Measurements from ENCODE around the gene DENND4C. TPM values are rescaled to one million over a fixed set of nuclear protein-coding genes. Genes with fewer than 3 reads are reported as not detected.
A peak's percentile ranks its signal among the peaks of the same experiment; 100 is the strongest.

DENND4C gene
- total RNA-seq (2021) (21.0 to 22.6 TPM (median 21.7 TPM) in 3 replicates), Bru-seq, nascent RNA (percentile 76 among the genes with signal in this experiment)
- long read RNA-seq, experiment 1, full-length matches to known transcripts = 30 of 56 reads
- long read RNA-seq, experiment 1, partial matches to known transcripts = 15 of 56 reads
- long read RNA-seq, experiment 1, other reads (novel, unspliced or antisense) = 11 of 56 reads
- long read RNA-seq, experiment 2, partial matches to known transcripts = 16 of 22 reads
- long read RNA-seq, experiment 2, other reads (novel, unspliced or antisense) = 6 of 22 reads
- long read RNA-seq, experiment 3, partial matches to known transcripts = 1 of 2 reads
- long read RNA-seq, experiment 3, other reads (novel, unspliced or antisense) = 1 of 2 reads

GRCh38 chr9:19230355-19231125 is at the start of gene DENND4C:
Gene DENND4C (plus strand): TSS chr9:19230693. CDS start chr9:19276175, 45,482 bp downstream.
- Mint-ChIP-seq H3K4me3 (peak within 1 kb of the TSS; percentile 87), H3K27ac (peak within 1 kb of the TSS; percentile 99), H3K4me1 (peaks cover 14% of the 10 kb centered on the region)
- 0 out of 2 replicates have a peak, but pooled peaks have one; percentile 36 for TF ChIP-seq CBFB (CRISPR knock-in tag; IDR thresholded peaks at IDR 0.05; ENCODE audit: low read depth)
- TF ChIP-seq PREB (CRISPR knock-in tag; IDR thresholded peaks at IDR 0.05; ENCODE audit: borderline replicate concordance) = 0 out of 2 replicates have a peak, but pooled peaks have one; percentile 70
- TF ChIP-seq MYBL2 (CRISPR knock-in tag; IDR thresholded peaks at IDR 0.05) = no peak
- peak; percentile 87; the same call in 1 of the 2 replicates for TF ChIP-seq KAT7 (CRISPR knock-in tag; IDR thresholded peaks at IDR 0.05; ENCODE audit: borderline replicate concordance)
- TF ChIP-seq ZNF317 (CRISPR knock-in tag; IDR thresholded peaks at IDR 0.05; ENCODE audit: borderline replicate concordance, low read depth) = peak; percentile 20; the same call in 1 of the 2 replicates
- 0 out of 2 replicates have a peak, but pooled peaks have one; percentile 33 for TF ChIP-seq SMAD3 (CRISPR knock-in tag; IDR thresholded peaks at IDR 0.05; ENCODE audit: borderline replicate concordance)
- TF ChIP-seq MAX (CRISPR knock-in tag; IDR thresholded peaks at IDR 0.05) = peak; percentile 64; the same call in 1 of the 2 replicates
- TF ChIP-seq MXD4 (CRISPR knock-in tag; IDR thresholded peaks at IDR 0.05; ENCODE audit: borderline replicate concordance) = no peak
- TF ChIP-seq ATF1 (CRISPR knock-in tag; IDR thresholded peaks at IDR 0.05) = 0 out of 2 replicates have a peak, but pooled peaks have one; percentile 29
- TF ChIP-seq FOXP1 (CRISPR knock-in tag; IDR thresholded peaks at IDR 0.05; ENCODE audit: borderline replicate concordance) = peak; percentile 82
- peak; percentile 58; the same call in 1 of the 2 replicates for TF ChIP-seq E2F5 (CRISPR knock-in tag; IDR thresholded peaks at IDR 0.05)
- peak; percentile 49; the same call in 1 of the 2 replicates for TF ChIP-seq USF1 (CRISPR knock-in tag; IDR thresholded peaks at IDR 0.05)
- TF ChIP-seq PRDM15 (CRISPR knock-in tag; IDR thresholded peaks at IDR 0.05) = peak; percentile 80
- no peak for TF ChIP-seq ATF3 (CRISPR knock-in tag; conservative IDR thresholded peaks at IDR 0.05)
- no peak for TF ChIP-seq ZBTB43 (CRISPR knock-in tag; IDR thresholded peaks at IDR 0.05)
- no peak for TF ChIP-seq ELF4 (CRISPR knock-in tag; IDR thresholded peaks at IDR 0.05; ENCODE audit: low read depth)
- TF ChIP-seq EMX1 (CRISPR knock-in tag; IDR thresholded peaks at IDR 0.05) = no peak
- 0 out of 2 replicates have a peak, but pooled peaks have one; percentile 65 for TF ChIP-seq ARID4B (CRISPR knock-in tag; IDR thresholded peaks at IDR 0.05; ENCODE audit: borderline replicate concordance)
- peak; percentile 64; the same call in 1 of the 2 replicates for TF ChIP-seq TEAD1 (CRISPR knock-in tag; IDR thresholded peaks at IDR 0.05)
- 0 out of 2 replicates have a peak, but pooled peaks have one; percentile 50 for TF ChIP-seq ZBTB21 (CRISPR knock-in tag; IDR thresholded peaks at IDR 0.05; ENCODE audit: borderline replicate concordance)

More at GRCh38 chr9:19230355-19231125, at the start of gene DENND4C:
- no peaks in the 10 kb centered on the region for H3K36me3 Mint-ChIP-seq
- ChIA-PET POLR2A (interaction anchor here (0.6 to 1.7 kb wide), 8 partner anchors 28 to 181 kb away, joined by 3 to 7 read pairs (median 3); partner anchors contain the start of genes ACER2 and RRAGA), CTCF (interaction anchor here (0.6 to 1.6 kb wide), 6 partner anchors 10 to 234 kb away, joined by 3 to 10 read pairs (median 3); partner anchors contain the start of gene RRAGA)
- DNase-seq (ENCODE audit: low spot score) = peak; percentile 91
- no peaks in the 10 kb centered on the region for H3K27me3 Mint-ChIP-seq (ENCODE audit: low read depth)
- H3K9me3 Mint-ChIP-seq = no peaks in the 10 kb centered on the region
- ATAC-seq = peak; percentile 81

Data from WTC11 (cell line).